Smooth muscle cell (in vitro differentiated cells): Measurements from ENCODE around the gene TTC9B. TPM values are rescaled to one million over a fixed set of nuclear protein-coding genes. Genes with fewer than 3 reads are reported as not detected.
"Not testable (repeated sequence)": the region's sequence is repeated elsewhere in the genome, so short reads cannot be mapped to it uniquely, and the experiment has no call there.

ENCODE experiments used
- DNase-seq: peaks from one replicate; lab custom pipeline; 2025; ENCODE audit not compliant: unreplicated experiment; lab: John Stamatoyannopoulos, UW
- H2AFZ ChIP-seq: fragments of 200-600 bp; sonication (generic); 2 replicates; pipeline ENCODE4 v1.6.0; 2016; ENCODE audit warnings: antibody characterized with exemption, low read depth, mild to moderate bottlenecking
- H3F3A ChIP-seq: fragments of 200-600 bp; sonication (generic); 2 replicates; pipeline ENCODE4 v1.6.0; 2017; ENCODE audit warnings: antibody characterized with exemption, low read depth
- H3K27ac ChIP-seq: fragments of 200-600 bp; sonication (generic); 2 replicates; pipeline ENCODE4 v1.5.1; 2016; ENCODE audit warnings: low read depth, mild to moderate bottlenecking
- H3K27me3 ChIP-seq: fragments of 200-600 bp; sonication (generic); 2 replicates; pipeline ENCODE4 v1.6.1; 2016; ENCODE audit warnings: low read depth, mild to moderate bottlenecking
- H3K36me3 ChIP-seq: fragments of 200-600 bp; sonication (generic); 2 replicates; pipeline ENCODE4 v1.5.1; 2016; ENCODE audit warnings: low read depth
- H3K4me1 ChIP-seq: fragments of 200-600 bp; sonication (generic); 2 replicates; pipeline ENCODE4 v1.5.1; 2016; ENCODE audit warnings: low read depth
- H3K4me2 ChIP-seq: fragments of 200-600 bp; sonication (generic); 2 replicates; pipeline ENCODE4 v1.6.0; 2016; ENCODE audit warnings: mild to moderate bottlenecking
- H3K4me3 ChIP-seq: fragments of 200-600 bp; sonication (generic); 2 replicates; pipeline ENCODE4 v1.5.1; 2016; ENCODE audit warnings: mild to moderate bottlenecking
- H3K79me2 ChIP-seq: fragments of 200-600 bp; sonication (generic); 2 replicates; pipeline ENCODE4 v1.6.0; 2016; ENCODE audit warnings: low read depth, mild to moderate bottlenecking
- H3K9ac ChIP-seq: fragments of 200-600 bp; sonication (generic); 2 replicates; pipeline ENCODE4 v1.6.0; 2016; ENCODE audit warnings: low read depth
- H3K9me3 ChIP-seq: fragments of 200-600 bp; sonication (generic); replicated peaks from 2 replicates; pipeline ENCODE4 v1.5.1; 2016; ENCODE audit warnings: low read depth
- H4K20me1 ChIP-seq: fragments of 200-600 bp; sonication (generic); 2 replicates; pipeline ENCODE4 v1.6.0; 2016; ENCODE audit warnings: low read depth
- CTCF ChIP-seq: fragments of 200-600 bp; sonication (generic); IDR thresholded peaks from 2 replicates; pipeline ENCODE4 v1.5.1; 2017; ENCODE audit warnings: borderline replicate concordance, mild to moderate bottlenecking, antibody characterized with exemption; ENCODE audit not compliant: insufficient read depth, poor library complexity, severe bottlenecking
- WGBS: methylation state at CpG from one replicate; pipeline ENCODE4 v1.1.7; 2016; ENCODE audit warnings: low lambda C conversion rate; 5-methylcytosine and 5-hydroxymethylcytosine counted together
- polyA plus RNA-seq: library from polyadenylated mRNA; unstranded; fragments of >200 nt; fragmentation: Nextera tagmentation; extraction: Ambion mirVana; gene quantifications from 2 replicates; pipeline ENCODE4 v1.2.1, GENCODE V29; 2016
- total RNA-seq: library from RNA; depleted of rRNA; stranded (reverse); fragments of >200 nt; gene quantifications from 2 replicates; pipeline ENCODE4 v1.2.3, GENCODE V29; 2014

TTC9B gene
- total and polyA plus RNA-seq, 2 experiments from 2014 or later: not detected

GRCh38 chr19:40177286-40178070 lies 40.7 kb downstream of the TTC9B start:
- no peak for TF ChIP-seq CTCF
- no peak overlapping the region for H3K4me2 ChIP-seq
- H4K20me1 ChIP-seq: no peaks in the 10 kb centered on the region
- no peaks in the 10 kb centered on the region for H3K4me1 ChIP-seq
- H3K79me2 ChIP-seq: no peaks in the 10 kb centered on the region
- WGBS: 85% methylated on average over 5 of the region's 5 CpGs
- H3K27me3 ChIP-seq: no peaks in the 10 kb centered on the region
- H2AFZ ChIP-seq: no peak overlapping the region
- no peaks in the 10 kb centered on the region for H3K36me3 ChIP-seq
- no peaks in the 10 kb centered on the region for H3F3A ChIP-seq
- no peaks in the 10 kb centered on the region for H3K9me3 ChIP-seq
- H3K27ac ChIP-seq: no peak overlapping the region
- H3K4me3 ChIP-seq: no peak overlapping the region
- no peak overlapping the region for H3K9ac ChIP-seq
- DNase-seq: no peak

DNA sequence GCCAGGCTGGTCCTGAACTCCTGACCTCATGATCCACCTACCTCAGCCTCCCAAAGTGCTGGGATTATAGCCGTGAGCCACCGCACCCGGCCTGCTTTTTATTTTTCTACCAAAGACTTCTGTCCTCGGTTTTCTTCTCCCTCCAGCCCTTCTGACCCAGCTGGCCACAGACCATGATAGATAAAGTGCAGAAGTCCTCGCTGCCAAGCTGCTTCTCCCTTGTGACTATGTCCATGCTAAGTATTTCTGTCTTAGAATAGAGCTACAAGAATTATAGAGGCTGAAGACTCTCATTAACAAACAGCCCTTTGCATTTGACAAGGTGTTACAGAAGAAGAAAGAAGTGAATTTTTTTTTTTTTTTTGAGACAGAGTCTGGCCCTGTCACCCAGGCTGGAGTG lies 42.4 kb downstream of the TTC9B start:
- H3K27ac ChIP-seq: no peak overlapping the region
- TF ChIP-seq CTCF: no peak
- no peaks in the 10 kb centered on the region for H3K36me3 ChIP-seq
- H3K27me3 ChIP-seq: no peaks in the 10 kb centered on the region
- H3K79me2 ChIP-seq: no peaks in the 10 kb centered on the region
- H3F3A ChIP-seq: no peaks in the 10 kb centered on the region
- WGBS: 81% methylated on average over 5 of the region's 5 CpGs
- no peak overlapping the region for H2AFZ ChIP-seq
- H3K9ac ChIP-seq: no peak overlapping the region
- no peak overlapping the region for H3K4me3 ChIP-seq
- H3K9me3 ChIP-seq: no peaks in the 10 kb centered on the region
- H3K4me1 ChIP-seq: no peaks in the 10 kb centered on the region
- no peaks in the 10 kb centered on the region for H4K20me1 ChIP-seq
- DNase-seq: no peak
- H3K4me2 ChIP-seq: no peak overlapping the region

- H3K9ac ChIP-seq: no peak overlapping the region
- H3K4me3 ChIP-seq: no peak overlapping the region
- 92% methylated on average over 4 of the region's 4 CpGs for WGBS
- no peaks in the 10 kb centered on the region for H3K79me2 ChIP-seq
- no peaks in the 10 kb centered on the region for H3K9me3 ChIP-seq
- no peaks in the 10 kb centered on the region for H3K27me3 ChIP-seq
- DNase-seq: no peak
- H3K36me3 ChIP-seq: no peaks in the 10 kb centered on the region
- no peaks in the 10 kb centered on the region for H3F3A ChIP-seq
- H3K27ac ChIP-seq: no peak overlapping the region
- H3K4me1 ChIP-seq: no peaks in the 10 kb centered on the region
- no peak overlapping the region for H3K4me2 ChIP-seq
- no peak for TF ChIP-seq CTCF
- no peak overlapping the region for H2AFZ ChIP-seq
- no peaks in the 10 kb centered on the region for H4K20me1 ChIP-seq
Measured at GRCh38 chr19:40174092-40174491, 44.1 kb downstream of the TTC9B start.

DNA sequence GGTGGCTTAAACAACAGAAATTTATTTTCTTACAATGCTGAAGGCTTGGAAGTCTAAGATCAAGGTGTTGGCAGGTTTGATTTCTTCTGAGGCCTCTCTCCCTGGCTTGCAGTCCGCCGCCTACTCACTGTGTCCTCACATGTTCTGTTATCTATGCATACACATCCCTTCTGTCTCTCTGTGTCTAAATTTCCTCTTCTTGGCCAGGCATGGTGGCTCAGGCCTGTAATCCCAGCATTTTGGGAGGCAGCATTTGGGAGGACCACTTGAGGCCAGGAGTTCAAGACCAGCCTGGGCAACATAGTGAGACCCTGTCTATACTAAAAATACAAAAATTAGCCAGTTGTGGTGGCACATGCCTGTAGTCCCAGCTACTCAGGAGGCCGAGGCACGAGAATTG lies 46.9 kb downstream of the TTC9B start:
- not testable (repeated sequence) for H3K27me3 ChIP-seq, H3K36me3 ChIP-seq, H3K9me3 ChIP-seq, H3K9ac ChIP-seq, H3K4me3 ChIP-seq, H3K4me1 ChIP-seq, H4K20me1 ChIP-seq, H3K4me2 ChIP-seq, H3K27ac ChIP-seq, DNase-seq, H3K79me2 ChIP-seq, H3F3A ChIP-seq, H2AFZ ChIP-seq
- 97% methylated on average over 4 of the region's 4 CpGs for WGBS

DNA sequence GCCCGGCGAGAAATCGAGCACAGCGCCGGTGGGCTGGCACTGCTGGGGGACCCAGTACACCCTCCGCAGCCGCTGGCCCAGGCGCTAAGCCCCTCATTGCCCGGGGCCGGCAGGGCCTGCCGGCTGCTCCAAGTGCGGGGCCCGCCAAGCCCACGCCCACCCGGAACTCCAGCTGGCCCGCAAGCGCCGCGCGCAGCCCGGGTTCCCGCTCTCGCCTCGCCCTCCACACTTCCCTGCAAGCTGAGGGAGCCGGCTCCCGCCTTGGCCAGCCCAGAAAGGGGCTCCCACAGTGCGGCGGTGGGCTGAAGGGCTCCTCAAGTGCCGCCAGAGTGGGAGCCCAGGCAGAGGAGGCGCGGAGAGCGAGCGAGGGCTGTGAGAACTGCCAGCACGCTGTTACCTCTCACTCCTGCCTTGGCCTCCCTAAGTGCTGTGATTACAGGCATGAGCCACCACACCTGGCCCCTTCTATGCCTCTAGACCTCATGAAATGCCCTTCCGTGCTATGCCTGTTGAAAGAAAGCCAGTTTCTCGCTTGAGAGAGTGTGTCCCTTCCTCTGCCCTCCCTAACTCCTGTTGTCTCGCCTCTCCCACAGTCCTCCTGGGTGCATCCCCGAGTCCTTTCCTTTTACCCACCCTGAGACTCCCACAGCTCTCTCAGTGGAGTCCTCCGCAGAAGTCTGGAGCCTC lies 47.7 kb downstream of the TTC9B start:
- H2AFZ ChIP-seq, H3K9me3 ChIP-seq, H3K27me3 ChIP-seq, DNase-seq, H3K27ac ChIP-seq, H3K36me3 ChIP-seq, H3K9ac ChIP-seq, H3K79me2 ChIP-seq, H3K4me2 ChIP-seq, H4K20me1 ChIP-seq, H3K4me1 ChIP-seq, H3F3A ChIP-seq, H3K4me3 ChIP-seq: not testable (repeated sequence)
- WGBS: 94% methylated on average over 25 of the region's 39 CpGs
